Endodermal cell (in vitro differentiated cells): ENCODE results near the gene WDFY2. TPM values are rescaled to one million over a fixed set of nuclear protein-coding genes. Genes with fewer than 3 reads are reported as not detected.

Source experiments
- DNase-seq: peaks from one replicate; pipeline ENCODE4 v3.0.0-alpha.2; 2017
- H3K27ac ChIP-seq: 2 replicates; pipeline ENCODE4 v1.5.1; 2013; ENCODE audit warnings: mild to moderate bottlenecking, low read depth, low read length, moderate library complexity
- H3K27me3 ChIP-seq: 2 replicates; pipeline ENCODE4 v1.6.1; 2013; ENCODE audit warnings: mild to moderate bottlenecking, low read length, moderate library complexity; ENCODE audit not compliant: insufficient read depth, control insufficient read depth, poor library complexity, severe bottlenecking
- H3K36me3 ChIP-seq: 2 replicates; pipeline ENCODE4 v1.7.0; 2013; ENCODE audit warnings: mild to moderate bottlenecking, low read length, moderate library complexity; ENCODE audit not compliant: control insufficient read depth, insufficient read depth
- H3K4me1 ChIP-seq: one replicate; pipeline ENCODE4 v1.7.0; 2013; ENCODE audit warnings: low read length; ENCODE audit not compliant: control insufficient read depth, insufficient read depth
- H3K4me3 ChIP-seq: 2 replicates; pipeline ENCODE4 v1.5.1; 2013; ENCODE audit warnings: mild to moderate bottlenecking, low read length, moderate library complexity
- H3K9ac ChIP-seq: 2 replicates; pipeline ENCODE4 v1.6.1; 2013; ENCODE audit warnings: mild to moderate bottlenecking, low read length, moderate library complexity; ENCODE audit not compliant: poor library complexity, severe bottlenecking; ENCODE audit errors: extremely low read depth
- H3K9me3 ChIP-seq: 2 replicates; pipeline ENCODE4 v1.6.1; 2013; ENCODE audit warnings: mild to moderate bottlenecking, low read length, moderate library complexity; ENCODE audit not compliant: control insufficient read depth
- H3K27ac Mint-ChIP-seq: 2 replicates; pipeline ENCODE4 v1.8.0; 2020; ENCODE audit warnings: mixed read lengths
- H3K27me3 Mint-ChIP-seq: 2 replicates; pipeline ENCODE4 v1.8.0; 2021; ENCODE audit warnings: mild to moderate bottlenecking, mixed read lengths; ENCODE audit not compliant: insufficient read depth
- H3K36me3 Mint-ChIP-seq: 2 replicates; pipeline ENCODE4 v1.8.0; 2020; ENCODE audit warnings: low read depth, mixed read lengths
- H3K4me1 Mint-ChIP-seq: 2 replicates; pipeline ENCODE4 v1.8.0; 2020; ENCODE audit warnings: mixed read lengths
- H3K4me3 Mint-ChIP-seq: 2 replicates; pipeline ENCODE4 v1.8.0; 2020; ENCODE audit warnings: mild to moderate bottlenecking, moderate library complexity, mixed read lengths
- H3K9me3 Mint-ChIP-seq: 2 replicates; pipeline ENCODE4 v1.8.0; 2020; ENCODE audit warnings: mild to moderate bottlenecking, mixed read lengths
- WGBS, 2 experiments: methylation state at CpG; one replicate each; pipeline versions ENCODE4 v1.1.5 to v1.1.7; 2013; ENCODE audit warnings: missing lambda C conversion rate in 2 of 2, mixed read lengths in 1 of 2; ENCODE audit not compliant: insufficient coverage in 1 of 2, insufficient read length in 1 of 2; 5-methylcytosine and 5-hydroxymethylcytosine counted together
- total RNA-seq, 2 donors: library from RNA; stranded (reverse); fragmentation: NEBNext Ultra II Directional in 1 of 2; extraction: Animal tissue kit (Norgen Biotek cat#: 25700) in 1 of 2; gene quantifications; 2 replicates in 1 of 2; 3 replicates in 1 of 2; pipeline ENCODE4 v1.2.1, GENCODE V29; 2021
- TF ChIP-seq, protein P1 (sequence below): fragments of 200-600 bp; sonication (generic); conservative IDR thresholded peaks from 2 replicates; pipeline ENCODE4 v1.5.0; 2021; ENCODE audit warnings: antibody characterized with exemption, mild to moderate bottlenecking

Gene WDFY2
- total RNA-seq, 2 donors from 2014 or later = 20.6 to 28.0 TPM

DNA sequence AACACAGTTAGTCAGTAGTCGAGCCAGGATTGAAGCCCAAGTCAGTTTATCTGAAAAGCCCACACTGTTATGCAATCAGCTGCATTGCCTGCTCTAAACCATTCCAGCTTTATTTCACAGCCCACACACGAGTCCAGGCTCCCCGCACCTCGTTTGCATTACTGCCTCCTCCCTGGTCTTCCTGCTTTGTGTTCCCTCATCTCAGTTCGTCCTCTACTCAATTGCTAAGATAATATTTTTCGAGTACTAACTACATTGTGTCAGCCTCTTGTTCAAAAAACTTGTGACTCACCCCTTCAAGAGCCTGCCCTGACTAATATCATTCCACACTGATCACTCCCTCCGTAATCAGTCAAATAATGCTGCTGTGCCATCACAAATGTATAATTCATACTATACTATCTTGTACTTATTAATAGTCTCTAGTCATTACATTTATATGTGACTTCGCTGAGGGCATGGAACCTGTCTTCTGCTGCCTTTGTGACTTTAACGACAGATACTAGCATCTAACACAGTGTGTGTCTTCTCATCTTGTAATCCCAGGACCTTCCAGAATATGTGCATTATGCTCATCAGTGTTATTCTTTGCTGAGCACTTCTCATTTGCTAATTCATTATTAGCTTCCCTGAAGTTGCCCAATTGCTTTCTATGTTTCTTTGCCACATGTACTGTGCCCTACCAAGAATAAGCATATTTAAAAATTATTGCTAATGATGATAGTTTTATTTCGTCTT lies 26.2 kb upstream of the WDFY2 start:
- H3K27ac ChIP-seq = no peak overlapping the region
- H3K4me3 Mint-ChIP-seq = no peak overlapping the region
- no peaks in the 10 kb centered on the region for H3K36me3 ChIP-seq
- no peaks in the 10 kb centered on the region for H3K27me3 ChIP-seq
- no peaks in the 10 kb centered on the region for H3K9me3 Mint-ChIP-seq
- no peak overlapping the region for H3K4me3 ChIP-seq
- DNase-seq = no peak
- TF ChIP-seq, protein P1, sequence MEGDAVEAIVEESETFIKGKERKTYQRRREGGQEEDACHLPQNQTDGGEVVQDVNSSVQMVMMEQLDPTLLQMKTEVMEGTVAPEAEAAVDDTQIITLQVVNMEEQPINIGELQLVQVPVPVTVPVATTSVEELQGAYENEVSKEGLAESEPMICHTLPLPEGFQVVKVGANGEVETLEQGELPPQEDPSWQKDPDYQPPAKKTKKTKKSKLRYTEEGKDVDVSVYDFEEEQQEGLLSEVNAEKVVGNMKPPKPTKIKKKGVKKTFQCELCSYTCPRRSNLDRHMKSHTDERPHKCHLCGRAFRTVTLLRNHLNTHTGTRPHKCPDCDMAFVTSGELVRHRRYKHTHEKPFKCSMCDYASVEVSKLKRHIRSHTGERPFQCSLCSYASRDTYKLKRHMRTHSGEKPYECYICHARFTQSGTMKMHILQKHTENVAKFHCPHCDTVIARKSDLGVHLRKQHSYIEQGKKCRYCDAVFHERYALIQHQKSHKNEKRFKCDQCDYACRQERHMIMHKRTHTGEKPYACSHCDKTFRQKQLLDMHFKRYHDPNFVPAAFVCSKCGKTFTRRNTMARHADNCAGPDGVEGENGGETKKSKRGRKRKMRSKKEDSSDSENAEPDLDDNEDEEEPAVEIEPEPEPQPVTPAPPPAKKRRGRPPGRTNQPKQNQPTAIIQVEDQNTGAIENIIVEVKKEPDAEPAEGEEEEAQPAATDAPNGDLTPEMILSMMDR = no peak
- H3K9me3 ChIP-seq = no peaks in the 10 kb centered on the region
- 68 to 86% methylated on average over 8 to 10 of the region's 10 CpGs for WGBS, 2 experiments
- H3K4me1 Mint-ChIP-seq = peaks cover 2% of the 10 kb centered on the region
- no peaks in the 10 kb centered on the region for H3K36me3 Mint-ChIP-seq
- no peak overlapping the region for H3K9ac ChIP-seq
- H3K4me1 ChIP-seq = no peaks in the 10 kb centered on the region
- no peak overlapping the region for H3K27ac Mint-ChIP-seq
- H3K27me3 Mint-ChIP-seq = peaks cover 4% of the 10 kb centered on the region

GRCh38 chr13:51559946-51560735 lies 24.1 kb upstream of the WDFY2 start:
- no peak for DNase-seq
- Mint-ChIP-seq H3K4me1 (peaks cover 2% of the 10 kb centered on the region), H3K4me3 (no peak overlapping the region), H3K27ac (no peak overlapping the region), H3K9me3 (no peaks in the 10 kb centered on the region), H3K27me3 (peaks cover 2% of the 10 kb centered on the region), H3K36me3 (no peaks in the 10 kb centered on the region)
- Histone ChIP-seq H3K4me3 (no peak overlapping the region), H3K27me3 (no peaks in the 10 kb centered on the region), H3K27ac (no peak overlapping the region), H3K9ac (no peak overlapping the region), H3K4me1 (no peaks in the 10 kb centered on the region), H3K36me3 (no peaks in the 10 kb centered on the region), H3K9me3 (no peaks in the 10 kb centered on the region)
- WGBS, 2 experiments = 80 to 94% methylated on average over 1 of the region's 1 CpG
- TF ChIP-seq, protein P1 = no peak

- no peak for DNase-seq
- TF ChIP-seq, protein P1 = no peak
- H3K4me1 ChIP-seq = no peaks in the 10 kb centered on the region
- peaks cover 9% of the 10 kb centered on the region for H3K9me3 Mint-ChIP-seq
- H3K27me3 Mint-ChIP-seq = peaks cover 2% of the 10 kb centered on the region
- 81 to 85% methylated on average over 7 to 9 of the region's 9 CpGs for WGBS, 2 experiments
- H3K27ac Mint-ChIP-seq = no peak overlapping the region
- H3K9me3 ChIP-seq = peaks cover 8% of the 10 kb centered on the region
- no peaks in the 10 kb centered on the region for H3K36me3 Mint-ChIP-seq
- H3K27me3 ChIP-seq = no peaks in the 10 kb centered on the region
- H3K4me3 Mint-ChIP-seq = no peak overlapping the region
- no peak overlapping the region for H3K9ac ChIP-seq
- H3K4me3 ChIP-seq = no peak overlapping the region
- no peak overlapping the region for H3K27ac ChIP-seq
- H3K4me1 Mint-ChIP-seq = peaks cover 2% of the 10 kb centered on the region
- H3K36me3 ChIP-seq = no peaks in the 10 kb centered on the region
Observed at GRCh38 chr13:51562011-51562671, 22.1 kb upstream of the WDFY2 start.
